Suprapubic skin (tissue), 4 donors: ENCODE measurements around the gene MAST2. TPM values are rescaled to one million over a fixed set of nuclear protein-coding genes. Genes with fewer than 3 reads are reported as not detected.
"Not testable (repeated sequence)": the region's sequence is repeated elsewhere in the genome, so short reads cannot be mapped to it uniquely, and the experiment has no call there.

Experiments used
- DNase-seq, 2 donors: peaks; one replicate each; pipeline ENCODE4 v3.0.0-alpha.2; 2019; ENCODE audit warnings: low spot score in 2 of 2
- H3K27ac ChIP-seq: fragments of 200-600 bp; sonication (generic); one replicate; pipeline ENCODE4 v1.5.1; 2019
- H3K27me3 ChIP-seq: fragments of 200-600 bp; sonication (generic); one replicate; pipeline ENCODE4 v1.5.1; 2019
- H3K36me3 ChIP-seq: fragments of 200-600 bp; sonication (generic); one replicate; pipeline ENCODE4 v1.5.1; 2019
- H3K4me1 ChIP-seq: fragments of 200-600 bp; sonication (generic); one replicate; pipeline ENCODE4 v1.5.1; 2019
- H3K4me3 ChIP-seq: fragments of 200-600 bp; sonication (generic); one replicate; pipeline ENCODE4 v1.5.1; 2019; ENCODE audit warnings: mild to moderate bottlenecking
- H3K9me3 ChIP-seq: fragments of 200-600 bp; sonication (generic); one replicate; pipeline ENCODE4 v1.5.1; 2019
- EP300 ChIP-seq: sonication (generic); formaldehyde crosslinking; IDR thresholded peaks from one replicate; pipeline ENCODE4 v1.6.1; 2017; ENCODE audit warnings: antibody characterized with exemption
- POLR2A ChIP-seq, 2 donors: fragments of 450-650 bp; IDR thresholded peaks; one replicate each; pipeline ENCODE4 v1.6.1; 2017; ENCODE audit warnings: antibody characterized with exemption in 2 of 2, mild to moderate bottlenecking in 2 of 2, moderate library complexity in 2 of 2
- POLR2AphosphoS5 ChIP-seq, 3 donors: sonication (generic); formaldehyde crosslinking; IDR thresholded peaks; one replicate each; pipeline ENCODE4 v1.6.1; 2017; ENCODE audit warnings: antibody characterized with exemption in 3 of 3
- WGBS: methylation state at CpG from one replicate; pipeline ENCODE4 v1.1.5; 2018; 5-methylcytosine and 5-hydroxymethylcytosine counted together
- total RNA-seq, 4 donors: library from RNA; depleted of rRNA; stranded (reverse); fragments of >200 nt; gene quantifications; one replicate each; pipeline ENCODE4 v1.1.0, GENCODE V29; 2016
- TF ChIP-seq, protein P1 (sequence below), 2 donors: fragments of 200-600 bp in 1 of 2; fragments of 450-650 bp in 1 of 2; sonication (generic) in 1 of 2; IDR thresholded peaks; one replicate each; pipeline ENCODE4 v1.5.1; 2016 to 2019; ENCODE audit warnings: antibody characterized with exemption in 2 of 2, mild to moderate bottlenecking in 1 of 2, moderate library complexity in 1 of 2

MAST2 gene
- total RNA-seq, 4 donors from 2014 or later, result 15.4 to 21.6 (median 20.1) TPM

DNA sequence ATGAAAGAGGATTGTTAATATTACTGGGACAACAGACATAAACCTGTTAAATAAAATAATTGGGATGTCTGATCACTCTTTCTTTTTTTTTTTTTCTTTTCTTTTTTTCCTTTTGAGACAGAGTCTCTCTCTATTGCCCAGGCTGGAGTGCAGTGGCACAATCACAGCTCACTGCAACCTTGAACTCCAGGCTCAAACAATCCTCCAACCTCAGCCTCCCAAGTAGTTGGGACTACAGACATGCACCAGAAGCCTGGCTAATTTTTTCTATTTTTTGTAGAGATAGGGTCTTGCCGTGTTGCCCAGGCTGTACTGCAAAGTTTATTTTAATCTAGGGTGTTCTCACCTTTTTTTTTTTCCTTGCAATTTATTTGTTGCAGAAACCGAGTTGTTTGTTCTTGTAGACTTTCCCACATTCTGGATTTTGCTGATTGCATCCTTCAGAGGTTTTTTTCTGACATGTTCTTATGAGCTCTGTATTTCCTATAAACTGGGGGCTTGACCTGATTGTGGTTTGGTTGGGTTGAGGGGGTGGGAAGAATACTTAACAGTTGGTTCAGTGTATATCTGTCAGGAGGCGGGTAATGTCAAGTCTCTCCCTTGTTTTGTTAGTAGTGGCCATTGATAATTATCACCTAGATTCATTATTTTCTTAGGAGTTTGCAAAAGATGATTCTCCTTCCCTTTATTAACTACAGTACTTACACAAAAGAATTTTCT is 125.2 kb downstream of the MAST2 start:
- 91% methylated on average over 3 of the region's 3 CpGs for WGBS
- no peak for TF ChIP-seq POLR2AphosphoS5 (IDR thresholded peaks at IDR 0.05)
- TF ChIP-seq EP300, result no peak
- no peak for TF ChIP-seq POLR2A (IDR thresholded peaks at IDR 0.05)
- TF ChIP-seq, protein P1, sequence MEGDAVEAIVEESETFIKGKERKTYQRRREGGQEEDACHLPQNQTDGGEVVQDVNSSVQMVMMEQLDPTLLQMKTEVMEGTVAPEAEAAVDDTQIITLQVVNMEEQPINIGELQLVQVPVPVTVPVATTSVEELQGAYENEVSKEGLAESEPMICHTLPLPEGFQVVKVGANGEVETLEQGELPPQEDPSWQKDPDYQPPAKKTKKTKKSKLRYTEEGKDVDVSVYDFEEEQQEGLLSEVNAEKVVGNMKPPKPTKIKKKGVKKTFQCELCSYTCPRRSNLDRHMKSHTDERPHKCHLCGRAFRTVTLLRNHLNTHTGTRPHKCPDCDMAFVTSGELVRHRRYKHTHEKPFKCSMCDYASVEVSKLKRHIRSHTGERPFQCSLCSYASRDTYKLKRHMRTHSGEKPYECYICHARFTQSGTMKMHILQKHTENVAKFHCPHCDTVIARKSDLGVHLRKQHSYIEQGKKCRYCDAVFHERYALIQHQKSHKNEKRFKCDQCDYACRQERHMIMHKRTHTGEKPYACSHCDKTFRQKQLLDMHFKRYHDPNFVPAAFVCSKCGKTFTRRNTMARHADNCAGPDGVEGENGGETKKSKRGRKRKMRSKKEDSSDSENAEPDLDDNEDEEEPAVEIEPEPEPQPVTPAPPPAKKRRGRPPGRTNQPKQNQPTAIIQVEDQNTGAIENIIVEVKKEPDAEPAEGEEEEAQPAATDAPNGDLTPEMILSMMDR (IDR thresholded peaks at IDR 0.05), result no peak
- H3K9me3 ChIP-seq, result no peaks in the 10 kb centered on the region
- H3K27me3 ChIP-seq, result no peaks in the 10 kb centered on the region
- DNase-seq, result no peak
- H3K4me3 ChIP-seq, result no peak overlapping the region
- H3K36me3 ChIP-seq, result no peaks in the 10 kb centered on the region
- no peak overlapping the region for H3K27ac ChIP-seq
- H3K4me1 ChIP-seq, result no peaks in the 10 kb centered on the region

DNA sequence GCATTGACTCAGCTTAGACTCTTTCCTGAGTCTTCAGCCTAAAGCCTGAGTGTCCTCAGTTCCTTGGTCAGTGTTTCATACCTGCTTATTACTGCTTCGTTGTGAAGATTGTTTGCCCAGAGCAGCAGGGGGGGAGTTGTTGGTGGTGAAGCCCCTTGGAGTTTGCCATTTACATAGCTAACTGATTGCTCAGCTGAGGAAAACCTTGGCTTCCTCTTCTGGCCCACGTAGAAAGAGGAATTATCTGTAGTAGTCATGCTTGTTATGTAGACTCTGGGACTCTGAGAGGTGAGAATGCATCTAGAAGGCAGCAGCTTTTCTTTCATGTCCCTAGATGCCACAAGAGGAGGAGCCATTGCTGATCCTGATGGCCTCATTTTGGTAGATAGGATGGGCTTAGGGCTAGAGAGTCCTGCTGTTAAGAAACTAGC is 125.9 kb downstream of the MAST2 start:
- Histone ChIP-seq H3K4me3 (no peak overlapping the region), H3K36me3 (no peaks in the 10 kb centered on the region), H3K9me3 (no peaks in the 10 kb centered on the region), H3K27ac (no peak overlapping the region), H3K27me3 (no peaks in the 10 kb centered on the region), H3K4me1 (no peaks in the 10 kb centered on the region)
- TF ChIP-seq POLR2A (IDR thresholded peaks at IDR 0.05), result no peak
- TF ChIP-seq, protein P1 (IDR thresholded peaks at IDR 0.05), result no peak
- no peak for TF ChIP-seq EP300
- no peak for TF ChIP-seq POLR2AphosphoS5 (IDR thresholded peaks at IDR 0.05)
- DNase-seq, result no peak
- WGBS, result 48% methylated on average over 2 of the region's 2 CpGs

DNA sequence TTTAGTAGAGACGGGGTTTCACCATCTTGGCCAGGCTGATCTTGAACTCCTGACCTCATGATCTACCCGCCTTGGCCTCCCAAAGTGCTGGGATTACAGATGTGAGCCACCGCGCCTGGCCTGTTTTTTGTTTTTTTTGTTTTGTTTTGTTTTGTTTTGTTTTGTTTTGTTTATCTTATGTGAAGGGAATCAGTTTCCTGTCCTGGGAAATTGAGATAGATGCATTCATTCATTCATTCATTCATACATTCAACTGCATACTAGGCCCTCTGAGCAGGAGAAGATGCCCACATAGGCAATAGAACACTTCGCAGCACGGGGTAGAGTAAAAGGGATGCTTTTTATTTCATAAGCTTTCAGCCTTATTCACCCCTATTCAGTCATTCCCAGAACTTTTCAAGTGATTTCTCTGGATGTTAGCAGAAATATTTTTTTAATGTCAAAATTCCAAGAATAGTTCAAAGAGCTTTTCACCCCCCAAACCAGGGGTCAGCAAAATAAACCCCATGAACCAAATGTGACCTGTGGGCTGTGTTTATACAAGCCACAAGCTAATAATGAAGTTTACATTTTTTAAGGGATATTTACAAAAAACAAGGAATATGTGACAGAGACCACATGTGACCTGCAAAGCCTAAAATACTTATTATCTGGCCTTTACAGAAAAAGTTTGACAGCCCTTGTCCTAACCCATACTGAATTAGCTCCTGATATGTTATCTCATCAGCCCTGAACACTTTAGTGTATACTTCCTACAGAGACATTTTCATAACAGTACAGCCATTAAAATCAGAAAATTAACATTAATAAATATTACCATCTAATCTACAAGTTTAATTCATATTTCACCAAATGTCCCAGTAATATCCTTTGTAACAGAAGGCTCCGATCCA is 127.1 kb downstream of the MAST2 start:
- no peak for DNase-seq
- Histone ChIP-seq H3K27me3 (no peaks in the 10 kb centered on the region), H3K9me3 (no peaks in the 10 kb centered on the region), H3K27ac (no peak overlapping the region), H3K36me3 (no peaks in the 10 kb centered on the region), H3K4me3 (no peak overlapping the region), H3K4me1 (no peaks in the 10 kb centered on the region)
- 93% methylated on average over 7 of the region's 7 CpGs for WGBS
- TF ChIP-seq POLR2A (IDR thresholded peaks at IDR 0.05) (no peak), EP300 (no peak), POLR2AphosphoS5 (IDR thresholded peaks at IDR 0.05) (no peak)
- TF ChIP-seq, protein P1 (IDR thresholded peaks at IDR 0.05), result no peak

DNA sequence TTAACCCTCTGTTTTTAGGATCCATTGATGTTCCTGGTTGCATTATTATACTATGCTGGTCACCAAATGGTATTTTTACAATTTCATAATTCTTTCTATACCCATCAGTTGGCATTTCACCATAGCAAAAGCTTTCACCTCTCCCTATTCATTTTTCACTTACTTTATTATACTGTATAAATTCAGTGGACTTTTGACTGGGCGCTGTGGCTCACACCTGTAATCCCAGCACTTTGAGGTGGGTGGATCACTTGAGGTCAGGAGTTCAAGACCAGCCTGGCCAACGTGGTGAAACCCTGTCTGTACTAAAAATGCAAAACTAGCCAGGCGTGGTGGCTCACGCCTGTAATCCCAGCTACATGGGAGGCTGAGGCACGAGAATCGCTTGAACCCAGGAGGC is 128.8 kb downstream of the MAST2 start:
- DNase-seq, H3K27ac ChIP-seq, H3K4me1 ChIP-seq, H3K36me3 ChIP-seq, H3K4me3 ChIP-seq, H3K9me3 ChIP-seq, H3K27me3 ChIP-seq: not testable (repeated sequence)
- WGBS, result 87% methylated on average over 6 of the region's 6 CpGs

DNA sequence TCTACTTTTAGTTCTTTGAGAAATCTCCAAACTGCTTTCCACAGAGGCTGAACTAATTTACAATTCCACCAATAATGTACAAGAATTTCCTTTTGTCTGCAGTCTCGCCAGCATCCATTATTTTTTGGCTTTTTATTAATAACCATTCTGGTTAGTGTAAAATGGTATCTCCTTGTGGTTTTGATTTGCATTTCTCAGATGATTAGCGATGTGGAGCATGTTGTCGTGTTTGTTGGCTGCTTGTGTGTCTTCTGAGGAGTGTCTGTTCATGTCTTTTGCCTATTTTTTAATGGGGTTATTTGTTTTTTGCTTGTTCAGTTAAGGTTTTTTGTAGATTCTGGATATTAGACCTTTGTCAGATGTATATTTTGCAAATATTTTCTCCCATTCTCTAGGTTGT is 131.5 kb downstream of the MAST2 start:
- Histone ChIP-seq H3K9me3 (no peaks in the 10 kb centered on the region), H3K27ac (no peak overlapping the region), H3K36me3 (no peaks in the 10 kb centered on the region), H3K4me1 (no peaks in the 10 kb centered on the region), H3K4me3 (no peak overlapping the region), H3K27me3 (no peaks in the 10 kb centered on the region)
- no peak for DNase-seq
- no peak for TF ChIP-seq EP300
- TF ChIP-seq, protein P1 (IDR thresholded peaks at IDR 0.05), result no peak
- TF ChIP-seq POLR2A (IDR thresholded peaks at IDR 0.05), result no peak
- no peak for TF ChIP-seq POLR2AphosphoS5 (IDR thresholded peaks at IDR 0.05)
- 85% methylated on average over 3 of the region's 3 CpGs for WGBS
